K562 (cell line): ENCODE results near the gene TMEM131L. TPM values are rescaled to one million over a fixed set of nuclear protein-coding genes. Genes with fewer than 3 reads are reported as not detected.

Source experiments
- ATAC-seq: fragments of 200-7000 bp; cut with Tn5 transposase; 3 replicates; pipeline ENCODE4 v1.9.1; 2020; ENCODE audit warnings: moderate library complexity
- BruUV-seq: library from RNA; stranded (reverse); fragments of 400-500 nt; replicated peaks from 2 replicates; lab custom pipeline; 2021; lab: Mats Ljungman, UMichigan
- CTCF ChIA-PET: fragments of 300-600 bp; formaldehyde crosslinking; extraction: SDS; loops from one replicate; lab custom pipeline; 2021; ENCODE audit warnings: low intra/inter-chr PET ratio; lab: Yijun Ruan, JAX
- POLR2A ChIA-PET: fragments of 300-600, 350-650 bp; sonication (Branson Sonifier 250); formaldehyde crosslinking; extraction: SDS; loops from one replicate; lab custom pipeline; 2021; ENCODE audit warnings: antibody characterized with exemption, inconsistent platforms; lab: Yijun Ruan, JAX
- DNase-seq, 4 experiments: peaks; one replicate each; pipeline versions ENCODE4 v3.0.0 to v3.0.0-alpha.2; 2011 to 2018; ENCODE audit warnings: low spot score in 3 of 4, mixed read lengths in 3 of 4; ENCODE audit errors: extremely low read depth in 1 of 4
- FAIRE-seq: peaks from 2 replicates; lab custom pipeline; 2011; peaks lifted over from hg19 to GRCh38; lab: Jason Lieb, UNC
- H2AFZ ChIP-seq: 2 replicates; pipeline ENCODE4 v1.6.0; 2011; ENCODE audit warnings: low read depth, low read length, control low read depth, inconsistent platforms
- H3K27ac ChIP-seq: fragments of 200-600 bp; 3 replicates; pipeline ENCODE4 v1.8.0; 2011; ENCODE audit warnings: low read depth, mild to moderate bottlenecking, control low read depth, inconsistent platforms, low read length, moderate library complexity, mixed read lengths; ENCODE audit errors: extremely low read depth
- H3K27me3 ChIP-seq, 2 experiments: fragments of 300-600 bp in 1 of 2; 2 replicates in 1 of 2; 3 replicates in 1 of 2; pipeline versions ENCODE4 v1.6.0 to v1.8.0; 2011; ENCODE audit warnings: inconsistent platforms in 2 of 2, low read length in 2 of 2, mild to moderate bottlenecking in 1 of 2, mixed read lengths in 1 of 2, moderate library complexity in 1 of 2; ENCODE audit not compliant: control insufficient read depth in 2 of 2, insufficient read depth in 2 of 2
- H3K36me3 ChIP-seq: fragments of 300-600 bp; 3 replicates; pipeline ENCODE4 v1.8.0; 2011; ENCODE audit warnings: mild to moderate bottlenecking, low read length, inconsistent platforms; ENCODE audit not compliant: control insufficient read depth, insufficient read depth
- H3K4me1 ChIP-seq, 2 experiments: fragments of 200-600 bp in 1 of 2; replicated peaks in 1 of 2; 2 replicates in 1 of 2; 3 replicates in 1 of 2; pipeline versions ENCODE4 v1.5.1 to v1.8.0; 2011; ENCODE audit warnings: inconsistent platforms in 2 of 2, low read length in 2 of 2, mild to moderate bottlenecking in 1 of 2, mixed read lengths in 1 of 2, moderate library complexity in 1 of 2; ENCODE audit not compliant: control insufficient read depth in 2 of 2, insufficient read depth in 2 of 2
- H3K4me2 ChIP-seq: 2 replicates; pipeline ENCODE4 v1.6.1; 2011; ENCODE audit warnings: low read length, control low read depth, inconsistent platforms, mixed read lengths; ENCODE audit not compliant: insufficient read depth
- H3K4me3 ChIP-seq: fragments of 200-600 bp; sonication (generic), shearing (Covaris generic); 2 replicates; pipeline ENCODE4 v1.5.1; 2016; ENCODE audit warnings: control low read depth, inconsistent platforms
- H3K79me2 ChIP-seq: fragments of 200-600 bp; 3 replicates; pipeline ENCODE4 v1.8.0; 2011; ENCODE audit warnings: low read length, inconsistent platforms; ENCODE audit not compliant: control insufficient read depth, insufficient read depth
- H3K9ac ChIP-seq, 2 experiments: 2 replicates each; pipeline versions ENCODE4 v1.6.0 to v1.6.1; 2011; ENCODE audit warnings: low read depth in 2 of 2, low read length in 2 of 2, control low read depth in 1 of 2, inconsistent platforms in 1 of 2, mild to moderate bottlenecking in 1 of 2, mixed read lengths in 1 of 2; ENCODE audit not compliant: insufficient read depth in 1 of 2
- H3K9me1 ChIP-seq: one replicate; pipeline ENCODE4 v1.6.0; 2011; ENCODE audit warnings: inconsistent platforms, mild to moderate bottlenecking, low read length, moderate library complexity; ENCODE audit not compliant: control insufficient read depth, insufficient read depth
- H3K9me3 ChIP-seq: replicated peaks from 2 replicates; pipeline ENCODE4 v1.5.1; 2011; ENCODE audit warnings: low read depth, low read length, inconsistent platforms; ENCODE audit not compliant: control insufficient read depth, insufficient read depth
- H4K20me1 ChIP-seq: replicated peaks from 2 replicates; pipeline ENCODE4 v1.6.1; 2011; ENCODE audit warnings: low read length, inconsistent platforms, mixed read lengths; ENCODE audit not compliant: control insufficient read depth, insufficient read depth
- ATF3 ChIP-seq, 2 experiments: fragments of 450-650 bp in 1 of 2; sonication (generic) in 1 of 2; formaldehyde crosslinking in 1 of 2; IDR thresholded peaks in 1 of 2; conservative IDR thresholded peaks in 1 of 2; 2 replicates each; pipeline versions ENCODE4 v1.6.1 to v1.8.1; 2016 to 2023; ENCODE audit warnings: mild to moderate bottlenecking in 2 of 2, moderate library complexity in 2 of 2, inconsistent platforms in 1 of 2, missing genetic modification reagents in 1 of 2
- ATF7 ChIP-seq: fragments of 450-650 bp; IDR thresholded peaks from 2 replicates; pipeline ENCODE4 v1.7.1; 2014; ENCODE audit warnings: mild to moderate bottlenecking, moderate library complexity
- PKNOX1 ChIP-seq: fragments of 450-650 bp; IDR thresholded peaks from 2 replicates; pipeline ENCODE4 v1.6.1; 2016
- ZNF253 ChIP-seq: fragments of 250-450 bp; sonication (Bioruptor Pico); conservative IDR thresholded peaks from 2 replicates; pipeline ENCODE4 v1.6.1; 2021; ENCODE audit warnings: mild to moderate bottlenecking
- ZNF778 ChIP-seq: fragments of 450-650 bp; formaldehyde crosslinking; IDR thresholded peaks from 2 replicates; pipeline ENCODE4 v1.4.0; 2020; ENCODE audit warnings: mild to moderate bottlenecking, moderate library complexity
- WGBS: fragments of 100-300 bp; shearing (Covaris generic); methylation state at CpG from one replicate; pipeline ENCODE4 v1.1.6; 2016; ENCODE audit warnings: low coverage, mixed read lengths; ENCODE audit not compliant: insufficient coverage; ENCODE audit errors: missing lambda C conversion rate; 5-methylcytosine and 5-hydroxymethylcytosine counted together
- in situ Hi-C: fragments of 300-500 bp; cut with MboI; formaldehyde crosslinking; loops from 4 replicates; pipeline ENCODE4 v1.15.0; 2018; ENCODE audit warnings: inconsistent platforms, mixed read lengths
- intact Hi-C: fragments of 100-400 bp; cut with micrococcal nuclease; formaldehyde crosslinking; loops from 2 replicates; pipeline ENCODE4 v1.14.2; 2022
- polyA plus RNA-seq, 8 experiments: library from polyadenylated mRNA; depleted of rRNA in 4 of 8; stranded (reverse) in 5 of 8; unstranded in 3 of 8; fragments of >200 nt; fragmentation: Nextera tagmentation in 2 of 8; fragmentation: Illumina TruSeq in 1 of 8; extraction: Ambion mirVana in 2 of 8; extraction: Trizol in 1 of 8; gene quantifications; 2 replicates each; pipeline versions ENCODE4 v1.2.1 to v1.2.3, GENCODE V29; 2011 to 2014; ENCODE audit warnings: inconsistent platforms in 1 of 8, missing spikeins in 1 of 8
- total RNA-seq, 7 experiments: library from RNA; depleted of rRNA in 6 of 7; stranded (reverse); fragments of >200 nt in 6 of 7; fragmentation: Illumina TruSeq in 2 of 7; extraction: Trizol in 2 of 7; gene quantifications; 2 replicates each; pipeline versions ENCODE4 v1.2.1 to v1.2.3, GENCODE V29; 2011 to 2021; ENCODE audit warnings: low replicate concordance in 1 of 7
- TF ChIP-seq, protein P1 (sequence below), 2 experiments: IDR thresholded peaks in 1 of 2; conservative IDR thresholded peaks in 1 of 2; 2 replicates each; pipeline ENCODE4 v1.6.1; 2016; ENCODE audit warnings: low read depth in 2 of 2, mild to moderate bottlenecking in 1 of 2, missing compliant biosample characterization in 1 of 2, missing genetic modification characterization in 1 of 2, moderate library complexity in 1 of 2

Gene TMEM131L
- total and polyA plus RNA-seq, 9 of the 15 experiments (the other 6 are each of a cell fraction or from before 2014, with no cell fraction given): 1.2 to 20.8 (median 12.9) TPM

GRCh38 chr4:153564630-153565525 lies 98.7 kb downstream of the TMEM131L start:
- 67% methylated on average over 7 of the region's 7 CpGs for WGBS
- Histone ChIP-seq H3K27me3 (no peaks in the 10 kb centered on the region), H3K36me3 (peaks cover 34% of the 10 kb centered on the region), H3K79me2 (no peaks in the 10 kb centered on the region), H3K4me2 (no peak overlapping the region), H3K9me1 (peaks cover 2% of the 10 kb centered on the region), H2AFZ (no peak overlapping the region), H3K4me1 (peaks cover 0 to 3% of the 10 kb centered on the region in 2 experiments; a peak in 2 of 5 replicates), H3K27ac (no peak overlapping the region), H3K4me3 (no peak overlapping the region), H3K9me3 (peaks cover 3% of the 10 kb centered on the region)
- FAIRE-seq (no peak), ATAC-seq (no peak), DNase-seq (no peak)
- in situ Hi-C loops: no loop called here
- CTCF ChIA-PET: interaction anchor here (0.6 kb wide), 1 partner anchor 54 kb away, joined by 3 read pairs; no protein-coding TSS in a partner anchor
- BruUV-seq: no TSS peak
- TF ChIP-seq ATF7: 0 out of 2 replicates have a peak, but pooled peaks have one; percentile 21
- no peak for TF ChIP-seq ZNF778
- peak; percentile 83 for TF ChIP-seq PKNOX1
- TF ChIP-seq ATF3 (IDR thresholded peaks at IDR 0.05): peak; percentile 25; the same call in 1 of the 2 replicates
- TF ChIP-seq ATF3 (CRISPR knock-in tag; conservative IDR thresholded peaks at IDR 0.05): no peak
- no peak for TF ChIP-seq ZNF253 (CRISPR knock-in tag)
- TF ChIP-seq, protein P1, sequence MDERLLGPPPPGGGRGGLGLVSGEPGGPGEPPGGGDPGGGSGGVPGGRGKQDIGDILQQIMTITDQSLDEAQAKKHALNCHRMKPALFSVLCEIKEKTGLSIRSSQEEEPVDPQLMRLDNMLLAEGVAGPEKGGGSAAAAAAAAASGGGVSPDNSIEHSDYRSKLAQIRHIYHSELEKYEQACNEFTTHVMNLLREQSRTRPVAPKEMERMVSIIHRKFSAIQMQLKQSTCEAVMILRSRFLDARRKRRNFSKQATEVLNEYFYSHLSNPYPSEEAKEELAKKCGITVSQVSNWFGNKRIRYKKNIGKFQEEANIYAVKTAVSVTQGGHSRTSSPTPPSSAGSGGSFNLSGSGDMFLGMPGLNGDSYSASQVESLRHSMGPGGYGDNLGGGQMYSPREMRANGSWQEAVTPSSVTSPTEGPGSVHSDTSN (CRISPR knock-in tag; IDR thresholded peaks at IDR 0.05; ENCODE audit: low read depth): no peak
- TF ChIP-seq, protein P1 (tag; conservative IDR thresholded peaks at IDR 0.05; ENCODE audit: low read depth): 0 out of 2 replicates have a peak, but pooled peaks have one; percentile 8
- TF ChIP-seq, all 486 proteins: peak for 4
- POLR2A ChIA-PET: no interaction called here
- Histone ChIP-seq H4K20me1 (0 out of 2 replicates have a peak, but pooled peaks cover 3% of the 10 kb centered on the region), H3K9ac (no peak overlapping the region)
- intact Hi-C loops: no loop called here
